DMS 273 (cell line): Measurements from ENCODE around the gene STX2.

Experiments used
- DNase-seq: peaks from one replicate; lab custom pipeline; 2025; ENCODE audit not compliant: unreplicated experiment; lab: John Stamatoyannopoulos, UW

Gene STX2

GRCh38 chr12:130831876-130832405 is 7.1 kb downstream of the STX2 start:
- DNase-seq = peak; percentile 30

- DNase-seq = no peak
These were observed 7.8 kb downstream of the STX2 start for GRCh38 chr12:130831246-130831645.

- no peak for DNase-seq
These were observed 8.9 kb downstream of the STX2 start for GRCh38 chr12:130830246-130830551.

DNA sequence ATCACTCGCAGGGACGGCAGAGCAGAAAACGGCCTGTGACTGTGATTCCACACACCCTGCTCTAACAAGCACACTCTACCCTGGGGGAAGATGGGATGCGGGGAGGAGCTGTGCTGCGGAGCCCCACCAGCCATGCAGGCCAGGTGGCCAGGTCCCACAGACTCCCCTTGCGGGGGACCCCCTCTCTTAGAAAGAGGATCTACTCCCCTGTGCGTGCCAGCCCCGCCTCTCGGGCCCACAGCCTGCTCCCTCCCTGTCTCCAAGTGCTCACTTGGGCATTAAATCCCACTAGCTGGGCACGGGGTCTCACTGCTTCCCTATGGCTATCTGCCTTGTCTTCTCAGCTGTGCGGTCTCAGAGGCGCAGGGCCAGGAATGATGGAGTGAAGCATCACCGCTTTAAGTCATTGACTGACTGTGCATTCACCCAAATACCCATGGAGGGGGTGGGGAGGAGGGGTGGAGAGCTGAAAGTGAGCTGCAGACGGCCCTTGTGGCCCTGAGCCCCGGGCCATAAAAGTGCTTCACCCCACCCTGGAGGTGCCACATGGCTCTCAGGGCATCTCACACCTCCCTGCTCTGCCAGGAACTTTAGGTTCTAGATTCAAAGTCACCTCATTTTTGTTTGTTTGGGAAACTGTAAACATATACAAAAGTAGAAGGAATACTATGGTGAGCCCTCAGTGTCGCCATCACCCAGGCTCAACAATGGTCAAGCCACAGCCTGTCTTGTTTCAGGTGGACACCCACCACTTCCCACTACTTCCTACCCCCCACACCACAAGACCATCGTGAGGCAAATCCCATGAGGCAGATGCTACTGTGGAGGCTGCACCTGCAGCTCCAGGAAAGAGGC is 9.4 kb downstream of the STX2 start:
- no peak for DNase-seq

DNA sequence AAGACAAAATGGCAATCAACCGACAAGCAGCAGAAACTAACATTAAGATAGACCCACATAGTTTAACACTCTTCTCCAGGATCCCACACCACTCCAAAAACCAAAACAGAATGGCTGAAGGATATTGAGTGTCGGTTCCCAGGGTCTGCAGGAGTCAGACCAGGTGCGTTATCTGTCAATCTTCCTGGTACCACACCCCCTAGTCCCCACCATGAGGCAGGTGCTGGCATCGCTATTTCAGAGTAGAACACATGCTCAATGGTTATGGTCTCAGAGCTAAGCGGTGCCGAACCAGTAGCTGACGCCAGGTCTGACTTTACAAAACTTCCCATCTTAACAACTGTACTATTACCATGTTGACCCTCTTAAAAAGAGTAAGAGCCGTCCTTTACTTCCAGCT is 10.2 kb downstream of the STX2 start:
- DNase-seq = no peak

DNA sequence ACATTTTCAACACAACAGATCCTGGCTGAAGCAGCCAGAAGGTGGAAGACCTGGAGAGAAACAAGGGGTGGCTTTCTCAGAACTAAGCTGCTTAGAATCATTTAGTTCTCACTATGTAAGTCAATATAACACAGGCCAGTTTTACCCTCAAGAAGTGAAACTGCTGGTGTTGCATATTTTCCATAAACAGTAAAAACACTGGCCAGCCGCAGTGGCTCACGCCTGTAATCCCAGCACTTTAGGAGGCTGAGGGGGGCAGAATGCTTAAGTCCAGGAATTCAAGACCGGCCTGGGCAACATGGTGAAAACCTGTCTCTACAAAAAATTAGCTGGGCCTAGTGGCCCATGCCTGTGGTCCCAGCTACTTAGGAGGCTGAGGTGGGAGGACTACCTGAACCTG is 11.6 kb downstream of the STX2 start:
- no peak for DNase-seq

- DNase-seq = peak; percentile 48
These were observed 12.8 kb downstream of the STX2 start for GRCh38 chr12:130826151-130826801.

- no peak for DNase-seq
These were observed 13.3 kb downstream of the STX2 start for GRCh38 chr12:130825771-130826150.

DNA sequence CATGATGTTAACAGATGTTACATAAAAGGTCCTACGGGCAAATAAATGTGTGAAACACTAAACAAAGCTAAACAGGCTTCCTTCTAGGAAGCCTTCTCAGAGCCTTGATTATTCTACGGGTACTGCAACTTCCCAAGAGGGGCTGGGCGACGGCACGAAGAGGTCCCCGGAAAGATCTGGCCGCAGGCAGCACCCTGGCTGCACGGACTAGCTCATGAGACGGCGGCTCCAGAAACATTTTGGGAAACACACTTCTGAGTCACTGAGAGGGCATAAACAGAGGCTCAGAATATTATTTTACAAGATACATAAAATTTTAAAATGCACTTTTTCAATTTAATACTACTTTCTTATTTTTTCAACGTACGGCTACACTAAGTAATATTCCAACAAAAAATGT is 19.4 kb downstream of the STX2 start:
- no peak for DNase-seq

DNA sequence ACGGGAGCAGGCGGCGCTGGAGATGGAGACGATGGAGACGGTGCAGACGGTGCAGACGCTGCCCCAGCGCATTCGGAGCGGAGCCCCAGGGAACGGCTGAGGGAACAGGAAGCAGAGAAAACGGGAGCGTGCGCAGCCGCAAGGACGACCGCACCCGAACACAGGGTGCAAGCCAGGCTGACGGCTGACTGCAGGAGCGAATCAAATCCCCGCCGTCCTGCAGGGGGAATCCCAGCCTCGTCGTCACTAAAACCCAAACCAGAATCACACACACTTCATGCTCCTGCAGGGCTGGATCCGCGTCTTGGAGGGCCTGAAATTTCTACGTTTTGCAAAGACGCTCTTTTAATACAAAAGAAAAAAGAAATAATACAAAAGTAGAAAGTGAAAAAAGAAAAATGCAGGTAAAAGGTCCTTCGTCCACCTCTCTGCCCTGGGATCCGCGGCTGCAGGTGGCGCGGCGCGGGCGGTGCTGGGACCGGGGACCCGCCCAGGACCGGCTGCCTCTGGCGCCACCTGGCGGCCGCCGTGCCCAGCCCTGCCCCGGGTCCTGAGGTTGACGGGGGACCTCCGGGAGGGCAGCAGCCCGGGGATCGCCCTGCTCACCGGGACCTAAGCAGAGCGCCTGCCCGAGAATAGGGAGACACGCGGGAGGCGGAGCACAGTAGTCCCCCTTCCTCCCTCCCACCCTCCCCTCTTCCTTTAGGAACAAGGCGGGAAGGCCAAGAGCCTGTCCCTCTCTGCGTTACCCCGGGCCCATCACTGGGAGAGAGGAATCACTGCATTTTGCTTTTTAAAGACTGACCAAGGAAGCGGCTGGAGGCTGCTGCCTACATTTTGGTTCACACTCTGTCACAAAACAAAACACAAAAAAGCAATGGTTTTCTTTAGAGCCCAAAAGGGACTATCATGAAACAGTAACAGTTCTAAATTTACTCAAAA is 20.1 kb downstream of the STX2 start:
- DNase-seq = peak; percentile 72

GRCh38 chr12:130818272-130818634 is 20.8 kb downstream of the STX2 start:
- no peak for DNase-seq

DNA sequence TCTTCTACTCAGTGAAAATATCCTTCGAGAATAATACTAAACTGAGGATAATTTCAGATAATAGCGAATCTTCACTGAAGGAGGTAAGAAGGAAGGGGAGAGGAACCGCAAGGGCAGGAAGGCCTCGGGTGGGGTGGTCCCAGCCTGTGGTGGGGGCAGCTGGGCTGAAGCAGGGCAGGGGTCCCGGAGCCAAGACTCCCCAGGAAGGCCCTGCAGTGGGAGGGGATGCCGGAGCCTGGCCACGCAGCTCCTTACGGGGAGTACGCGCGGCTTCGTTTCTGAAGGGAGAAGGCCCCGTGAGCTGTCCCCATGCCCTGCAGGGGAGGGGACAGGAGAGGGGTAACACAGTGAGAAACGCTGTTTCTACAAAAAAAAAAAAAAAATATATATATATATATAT is 21.2 kb downstream of the STX2 start:
- DNase-seq = no peak

DNA sequence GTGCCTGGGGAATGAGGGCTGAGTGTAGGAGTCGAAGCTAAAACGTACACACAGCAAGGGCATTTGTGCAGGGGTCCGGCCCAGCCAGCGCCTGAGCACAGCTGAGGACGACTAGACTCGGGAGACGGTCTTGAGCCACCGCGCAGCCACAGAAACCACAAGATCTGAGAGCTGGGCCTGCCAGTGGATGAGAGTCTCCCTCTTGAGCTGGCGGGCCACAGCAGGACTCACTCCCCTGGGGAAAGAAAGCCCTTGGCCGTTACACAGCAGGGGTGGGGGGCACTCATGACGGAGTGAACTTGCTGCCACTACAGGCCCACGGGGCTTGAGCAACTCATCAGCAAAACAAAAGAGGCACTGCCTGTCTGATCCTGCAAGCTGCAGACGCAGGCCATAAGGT is 23.0 kb downstream of the STX2 start:
- no peak for DNase-seq

DNA sequence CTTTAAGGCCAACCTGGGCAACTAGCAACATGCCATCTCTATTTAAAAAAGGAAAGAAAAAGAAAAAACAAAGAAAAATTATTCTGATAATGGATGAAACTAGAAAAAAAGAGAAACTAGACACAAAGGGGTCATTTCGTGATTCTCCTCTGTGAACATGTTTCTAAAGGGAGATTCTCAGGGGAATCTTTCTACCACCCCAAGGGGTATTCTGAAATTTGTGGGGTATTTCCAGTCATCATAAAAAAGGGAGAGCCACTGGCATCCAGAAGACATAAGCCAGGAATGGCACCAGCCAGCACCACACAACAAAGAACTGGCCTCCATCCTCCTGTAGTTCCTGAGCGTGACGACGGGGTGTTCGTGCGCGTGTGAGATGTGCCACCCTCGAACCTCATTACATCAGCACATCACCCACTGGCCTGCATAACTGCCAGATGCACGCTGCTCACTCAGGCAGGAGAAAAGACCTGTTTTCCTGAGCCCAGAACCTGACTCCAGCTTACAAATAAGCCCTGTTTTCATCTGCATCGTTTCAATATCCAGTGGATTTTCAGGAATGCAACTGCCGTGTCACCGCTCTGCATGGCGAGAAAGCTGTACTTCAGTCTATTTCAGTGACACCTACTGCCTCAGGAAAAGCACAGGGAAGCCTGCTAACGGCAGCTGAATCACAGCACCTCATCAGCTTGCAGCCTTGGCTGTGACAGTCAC is 23.9 kb downstream of the STX2 start:
- DNase-seq = no peak

DNA sequence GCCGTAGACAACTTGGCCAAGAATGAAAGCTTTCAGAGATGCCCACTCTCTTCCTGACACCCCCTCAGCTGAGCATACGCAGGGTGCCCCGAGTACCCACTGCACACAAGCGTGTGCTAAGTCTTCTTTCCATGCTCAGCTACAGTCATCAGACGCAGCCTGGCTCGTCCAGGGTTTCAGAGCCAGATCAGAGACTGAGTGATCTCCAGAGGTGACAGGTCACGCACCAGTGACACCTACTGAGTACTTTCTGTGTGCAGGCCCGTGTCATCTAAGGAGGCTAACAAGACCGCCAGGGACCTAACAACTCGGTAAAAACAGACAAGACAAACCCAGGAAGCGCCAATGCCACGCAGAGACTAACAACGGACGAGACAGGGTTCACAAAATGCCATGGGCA is 25.1 kb downstream of the STX2 start:
- no peak for DNase-seq

GRCh38 chr12:130813436-130813835 is 25.6 kb downstream of the STX2 start:
- no peak for DNase-seq

DNA sequence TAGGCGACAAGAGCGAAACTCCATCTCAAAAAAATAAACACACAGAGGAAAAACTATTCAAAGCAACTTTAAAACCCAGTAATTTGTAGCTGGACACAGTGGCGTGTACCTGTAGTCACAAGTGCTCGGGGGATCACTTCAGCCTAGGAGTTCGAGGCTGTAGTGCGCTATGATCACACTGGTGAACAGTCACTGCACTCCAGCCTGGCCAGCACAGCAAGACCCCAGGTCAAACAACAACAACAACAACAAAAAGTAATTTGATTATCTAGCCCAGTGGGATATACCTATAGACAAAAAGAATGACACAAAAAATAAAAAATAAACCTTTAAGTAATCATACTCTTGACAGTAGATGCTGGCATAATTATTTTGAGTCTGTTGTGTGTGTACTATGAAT is 29.3 kb downstream of the STX2 start:
- no peak for DNase-seq

DNA sequence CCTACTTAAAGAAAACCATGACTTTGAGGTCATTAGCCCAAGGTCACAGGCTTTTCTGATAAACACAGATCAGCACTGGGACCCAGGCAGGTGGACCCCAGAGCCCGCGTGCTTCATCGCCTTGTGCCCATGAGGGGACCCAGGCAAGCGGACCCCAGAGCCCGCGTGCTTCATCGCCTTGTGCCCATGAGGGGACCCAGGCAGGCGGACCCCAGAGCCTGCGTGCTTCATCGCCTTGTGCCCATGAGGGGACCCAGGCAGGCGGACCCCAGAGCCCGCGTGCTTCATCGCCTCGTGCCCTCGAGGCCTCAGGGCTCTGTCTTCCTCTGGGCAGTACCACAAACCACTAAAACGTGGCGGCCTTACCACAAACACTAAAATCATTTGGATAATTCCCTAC is 31.7 kb downstream of the STX2 start:
- no peak for DNase-seq

DNA sequence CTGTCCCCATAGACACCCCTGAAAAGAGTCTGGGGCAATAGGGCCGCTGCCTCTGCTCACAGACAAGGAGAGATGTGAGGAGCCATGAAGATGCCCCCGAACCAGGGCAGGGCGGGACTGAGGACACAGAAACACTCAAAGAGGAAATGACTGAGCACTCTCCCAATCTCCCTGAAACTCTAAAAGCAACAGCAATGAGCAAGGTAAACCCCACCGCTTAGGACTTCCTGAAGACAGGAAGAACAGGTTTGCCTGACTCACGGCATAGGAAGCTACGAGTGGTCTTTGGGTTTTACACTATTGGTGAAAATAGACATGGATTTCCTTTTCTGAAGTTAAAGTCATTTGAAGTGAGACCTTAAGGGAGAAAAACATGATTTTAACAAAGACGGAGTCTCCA is 32.5 kb downstream of the STX2 start:
- no peak for DNase-seq

GRCh38 chr12:130805635-130806034 is 33.4 kb downstream of the STX2 start:
- DNase-seq = no peak

DNA sequence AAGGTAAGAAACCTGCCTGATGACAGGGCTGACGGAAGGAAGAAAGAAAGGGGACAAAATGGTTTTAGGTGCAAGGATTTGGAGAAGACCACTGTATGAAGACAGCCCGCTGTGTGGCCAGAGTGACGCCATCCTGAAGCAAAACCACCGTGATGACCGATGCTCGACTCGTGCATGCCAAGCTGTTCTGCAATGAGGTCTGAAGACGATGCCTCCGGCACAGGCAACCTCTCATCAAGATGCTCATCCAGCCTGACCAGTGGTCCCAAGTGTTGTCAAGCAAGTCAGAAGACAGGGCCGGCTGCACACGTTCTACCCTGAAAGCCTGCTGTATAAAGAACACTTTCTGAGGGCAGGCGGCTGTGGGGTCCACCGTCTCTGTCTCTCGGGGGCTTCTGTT is 34.8 kb downstream of the STX2 start:
- no peak for DNase-seq
